Activated CD4-positive, CD25-positive, alpha-beta regulatory T cell treated with anti-CD3 and anti-CD28 coated beads, Interleukin-2, amount 50 U/mL, for 16 hours (primary cell): ENCODE data around the gene SOD3.

Source experiments
- DNase-seq: peaks from one replicate; pipeline ENCODE4 v3.0.0-alpha.2; 2020; ENCODE audit warnings: low read depth, low spot score

Gene SOD3

DNA sequence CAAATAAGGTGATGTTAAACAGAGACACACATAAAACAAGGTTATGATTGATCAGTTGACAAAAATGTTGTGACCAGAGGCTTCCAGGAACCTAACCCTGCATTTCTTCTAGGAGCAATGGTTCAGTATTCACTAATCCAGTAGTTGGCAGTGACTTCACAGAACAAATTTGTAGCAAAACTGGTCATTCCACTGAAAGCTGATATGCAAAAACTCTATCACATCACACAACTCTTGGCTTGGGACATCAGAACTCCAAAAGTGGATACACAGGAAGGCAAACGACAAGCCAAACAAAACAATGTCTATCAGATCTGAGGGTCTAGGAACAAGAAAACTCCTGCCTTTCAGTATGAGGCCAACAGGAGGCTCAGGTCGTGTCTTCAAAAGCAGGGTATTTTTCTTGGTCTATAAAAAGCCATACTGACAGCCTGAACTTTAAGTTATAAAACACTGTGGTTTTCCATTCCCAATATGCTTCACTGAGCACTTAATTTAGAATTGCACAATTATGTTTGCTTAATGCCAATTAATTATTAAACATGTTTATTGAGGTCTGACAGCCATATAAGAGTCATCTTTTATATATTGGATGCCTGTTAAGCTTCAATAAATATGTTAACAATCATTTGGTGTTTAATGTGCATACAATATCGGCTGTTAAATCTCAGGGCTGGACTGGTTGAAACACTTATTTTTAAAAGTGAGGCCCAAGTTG is 45.6 kb downstream of the SOD3 start:
- no peak for DNase-seq

DNA sequence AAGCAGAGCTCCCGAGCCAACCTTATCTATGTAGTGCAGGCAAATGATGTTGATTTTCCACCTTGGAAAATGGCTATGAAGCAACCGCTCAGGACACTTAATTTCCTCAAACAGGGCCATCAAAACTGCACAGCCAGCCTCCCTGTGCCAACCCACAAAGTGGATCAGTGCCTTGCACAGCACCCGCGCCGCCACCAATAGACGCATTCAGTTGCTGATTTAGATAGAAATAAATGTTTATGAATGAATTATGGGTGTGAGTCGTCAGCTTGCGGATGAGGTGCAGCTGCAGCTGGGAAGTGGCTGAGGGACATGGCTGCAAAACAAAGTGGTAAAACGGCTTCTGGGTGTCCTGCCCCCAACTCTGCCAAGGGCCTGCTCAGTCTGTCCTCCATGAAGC is 47.0 kb downstream of the SOD3 start:
- no peak for DNase-seq

DNA sequence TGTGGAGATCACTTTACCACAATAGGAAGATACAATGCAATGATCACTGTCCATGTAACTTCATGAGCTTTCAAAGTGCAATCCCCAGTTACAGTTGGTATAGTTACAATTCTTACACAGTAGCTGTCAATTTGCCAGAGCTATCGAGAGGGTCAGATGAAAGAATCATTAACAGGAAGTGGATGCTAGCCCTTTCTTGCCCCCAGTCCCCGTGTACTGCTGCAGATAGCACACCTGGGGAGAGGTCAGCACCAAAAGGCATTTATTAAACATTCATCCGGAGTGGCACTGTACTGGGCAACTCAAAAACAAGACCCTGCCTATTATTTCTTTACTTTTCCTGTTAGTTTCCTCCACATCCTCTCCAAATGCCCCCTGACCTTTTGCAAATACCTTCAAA is 47.7 kb downstream of the SOD3 start:
- no peak for DNase-seq

DNA sequence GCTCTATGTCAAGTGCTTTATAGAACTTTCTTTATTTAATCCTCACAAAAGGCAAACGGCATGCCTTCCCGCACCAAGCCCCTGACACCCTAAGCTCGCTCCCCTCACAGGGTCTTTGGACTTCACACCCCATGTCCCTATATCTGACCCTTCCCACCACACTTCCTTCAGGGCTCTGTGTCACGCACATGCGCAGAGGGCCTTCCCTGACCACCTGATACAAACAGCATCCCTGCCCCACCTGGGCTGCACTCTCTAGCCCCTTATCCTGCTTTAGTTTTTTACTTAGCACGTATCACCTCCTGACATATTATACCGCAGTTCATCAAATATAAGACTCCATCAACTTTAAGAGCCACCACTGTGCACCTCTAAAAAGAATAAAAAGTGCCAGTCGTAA is 49.8 kb downstream of the SOD3 start:
- DNase-seq: no peak

DNA sequence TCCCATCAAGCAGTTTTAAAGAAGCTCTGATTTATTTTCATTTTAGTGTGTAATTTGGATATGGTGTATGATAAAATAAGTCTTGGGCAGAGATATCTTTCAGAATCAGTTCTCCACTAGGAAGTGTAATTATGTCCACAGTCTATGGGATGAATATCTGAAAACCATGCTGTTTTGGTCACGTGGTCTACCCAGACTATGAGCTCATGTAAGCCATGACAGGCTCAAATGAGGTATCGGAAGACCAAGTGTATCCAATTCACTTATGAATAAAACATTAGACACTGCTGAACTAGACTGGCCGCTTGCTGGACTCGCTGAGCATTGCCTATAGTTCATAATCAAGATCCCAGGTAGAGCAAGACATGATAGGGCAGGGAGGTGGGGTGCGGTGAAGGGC is 50.5 kb downstream of the SOD3 start:
- no peak for DNase-seq

DNA sequence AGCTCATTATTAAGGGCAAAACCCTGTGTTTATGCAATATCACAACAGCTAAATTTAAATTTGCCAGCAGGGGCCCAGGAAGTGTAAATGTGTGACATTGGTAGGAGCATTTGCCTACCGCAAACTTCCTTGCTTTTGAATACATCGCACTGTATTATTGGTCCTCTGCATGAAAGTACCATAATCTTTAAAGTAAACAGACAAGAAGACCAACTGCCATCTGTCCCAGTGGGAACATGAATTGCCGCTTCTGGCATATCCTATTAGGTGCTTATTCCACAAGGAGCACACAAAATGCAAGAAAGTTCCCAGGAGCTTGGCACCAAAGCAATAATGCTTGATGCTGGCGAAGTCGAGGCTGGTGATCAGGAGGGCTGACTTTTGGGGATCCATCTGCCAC is 51.3 kb downstream of the SOD3 start:
- no peak for DNase-seq

DNA sequence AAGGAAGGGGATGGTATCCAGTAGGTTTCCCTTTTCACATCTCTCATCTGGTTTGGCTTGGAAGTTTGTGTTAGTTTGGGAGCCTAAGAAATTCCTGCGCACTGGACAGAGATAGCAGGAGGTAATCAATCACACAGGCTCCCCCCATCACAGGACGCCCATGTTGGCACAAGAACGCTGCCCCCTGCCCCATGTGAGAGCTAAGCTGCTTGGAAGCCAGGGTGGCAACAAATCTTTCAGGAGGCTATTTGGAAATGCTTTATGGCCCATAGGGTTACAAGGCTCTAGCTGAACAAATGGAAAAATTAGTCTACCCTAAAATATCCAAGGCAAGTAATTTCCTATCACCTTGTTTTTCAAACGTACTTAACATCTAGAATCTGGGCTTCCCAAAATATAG is 54.0 kb downstream of the SOD3 start:
- no peak for DNase-seq

DNA sequence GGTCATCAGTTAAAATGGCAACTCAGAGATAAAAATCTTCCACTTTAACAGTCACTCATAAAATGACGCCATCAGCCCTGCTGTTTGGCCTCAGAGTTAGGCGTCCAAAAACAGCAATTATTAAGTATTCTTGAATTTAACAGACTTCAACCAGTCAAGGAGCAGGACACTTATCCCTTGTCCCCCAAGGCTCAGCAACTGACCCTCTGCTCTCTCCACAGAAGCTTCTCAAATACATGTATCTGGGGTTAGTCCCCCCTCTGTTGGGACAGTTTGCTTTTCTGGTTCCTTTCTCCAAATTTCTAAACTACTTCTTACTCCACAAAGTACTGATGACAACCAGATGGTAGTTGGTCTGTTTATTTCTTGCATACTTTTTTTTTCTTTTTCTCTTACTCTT is 54.4 kb downstream of the SOD3 start:
- no peak for DNase-seq
